Measurements from ENCODE around the gene PAGR1. TPM values are rescaled to one million over a fixed set of nuclear protein-coding genes. Genes with fewer than 3 reads are reported as not detected.
A peak's percentile ranks its signal among the peaks of the same experiment; 100 is the strongest.

Gene PAGR1
- total and polyA plus RNA-seq, 2 of the 13 experiments (the other 11 are each of a cell fraction or from before 2014, with no cell fraction given), result 9.8 to 66.4 TPM

GRCh38 chr16:29811896-29812665 lies 3.9 kb upstream of the PAGR1 start, which contains the start of gene PRRT2 (continued):
- TF ChIP-seq ZFP41 (CRISPR knock-in tag; IDR thresholded peaks at IDR 0.05; ENCODE audit: borderline replicate concordance) (0 out of 2 replicates have a peak, but pooled peaks have one; percentile 50), RFX3 (CRISPR knock-in tag; IDR thresholded peaks at IDR 0.05) (peak; percentile 67), ZNF781 (CRISPR knock-in tag; IDR thresholded peaks at IDR 0.05; ENCODE audit: borderline replicate concordance, not compliant biosample characterization) (no peak), RBM39 (IDR thresholded peaks at IDR 0.05; ENCODE audit: low read depth, low read length, poor library complexity, severe bottlenecking) (peak; percentile 5), ZNF33B (CRISPR knock-in tag; IDR thresholded peaks at IDR 0.05) (0 out of 2 replicates have a peak, but pooled peaks have one; percentile 30), RXRB (CRISPR knock-in tag; IDR thresholded peaks at IDR 0.05; ENCODE audit: borderline replicate concordance) (0 out of 2 replicates have a peak, but pooled peaks have one; percentile 5), HOXA7 (CRISPR knock-in tag; IDR thresholded peaks at IDR 0.05) (peak; percentile 83), KDM6A (CRISPR knock-in tag; IDR thresholded peaks at IDR 0.05; ENCODE audit: low read depth) (no peak), ATF7-NPFF (CRISPR knock-in tag; IDR thresholded peaks at IDR 0.05; ENCODE audit: low read depth) (peak; percentile 41; the same call in 1 of the 2 replicates), ZNF552 (CRISPR knock-in tag; IDR thresholded peaks at IDR 0.05; ENCODE audit: borderline replicate concordance) (0 out of 2 replicates have a peak, but pooled peaks have one; percentile 30), DMTF1 (CRISPR knock-in tag; IDR thresholded peaks at IDR 0.05) (no peak), SOX13 (IDR thresholded peaks at IDR 0.05) (no peak), SOX13 (CRISPR knock-in tag; conservative IDR thresholded peaks at IDR 0.05 in 1 of 2, IDR thresholded peaks at IDR 0.05 in 1 of 2) (no peak), PHF8 (CRISPR knock-in tag; IDR thresholded peaks at IDR 0.05) (peak; percentile 13; the same call in 1 of the 2 replicates), ZNF235 (CRISPR knock-in tag; IDR thresholded peaks at IDR 0.05; ENCODE audit: borderline replicate concordance) (peak; percentile 52; the same call in 1 of the 2 replicates), ZNF576 (CRISPR knock-in tag; IDR thresholded peaks at IDR 0.05) (0 out of 2 replicates have a peak, but pooled peaks have one; percentile 72), CTCF (CRISPR knock-in tag; IDR thresholded peaks at IDR 0.05) (peak; percentile 20)
- TF ChIP-seq, protein P1, sequence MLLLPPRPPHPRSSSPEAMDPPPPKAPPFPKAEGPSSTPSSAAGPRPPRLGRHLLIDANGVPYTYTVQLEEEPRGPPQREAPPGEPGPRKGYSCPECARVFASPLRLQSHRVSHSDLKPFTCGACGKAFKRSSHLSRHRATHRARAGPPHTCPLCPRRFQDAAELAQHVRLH (CRISPR knock-in tag; IDR thresholded peaks at IDR 0.05; ENCODE audit: borderline replicate concordance, low read depth), result peak; percentile 2; the same call in 1 of the 2 replicates
- TF ChIP-seq, protein P2, sequence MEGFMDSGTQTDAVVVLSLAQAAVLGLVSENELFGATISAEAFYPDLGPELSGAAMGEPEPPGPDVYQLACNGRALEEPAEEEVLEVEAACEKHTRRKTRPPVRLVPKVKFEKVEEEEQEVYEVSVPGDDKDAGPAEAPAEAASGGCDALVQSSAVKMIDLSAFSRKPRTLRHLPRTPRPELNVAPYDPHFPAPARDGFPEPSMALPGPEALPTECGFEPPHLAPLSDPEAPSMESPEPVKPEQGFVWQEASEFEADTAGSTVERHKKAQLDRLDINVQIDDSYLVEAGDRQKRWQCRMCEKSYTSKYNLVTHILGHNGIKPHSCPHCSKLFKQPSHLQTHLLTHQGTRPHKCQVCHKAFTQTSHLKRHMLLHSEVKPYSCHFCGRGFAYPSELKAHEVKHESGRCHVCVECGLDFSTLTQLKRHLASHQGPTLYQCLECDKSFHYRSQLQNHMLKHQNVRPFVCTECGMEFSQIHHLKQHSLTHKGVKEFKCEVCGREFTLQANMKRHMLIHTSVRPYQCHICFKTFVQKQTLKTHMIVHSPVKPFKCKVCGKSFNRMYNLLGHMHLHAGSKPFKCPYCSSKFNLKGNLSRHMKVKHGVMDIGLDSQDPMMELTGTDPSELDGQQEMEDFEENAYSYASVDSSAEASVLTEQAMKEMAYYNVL (CRISPR knock-in tag; IDR thresholded peaks at IDR 0.05; ENCODE audit: borderline replicate concordance), result 0 out of 2 replicates have a peak, but pooled peaks have one; percentile 33

Measured in HepG2 (cell line).